ENCODE measurements around the gene RFC5. TPM values are rescaled to one million over a fixed set of nuclear protein-coding genes. Genes with fewer than 3 reads are reported as not detected.

Gene RFC5
- total and polyA plus RNA-seq, 10 of the 15 experiments (the other 5 are each of a cell fraction or from before 2014, with no cell fraction given): 30.9 to 73.3 (median 53.5) TPM

DNA sequence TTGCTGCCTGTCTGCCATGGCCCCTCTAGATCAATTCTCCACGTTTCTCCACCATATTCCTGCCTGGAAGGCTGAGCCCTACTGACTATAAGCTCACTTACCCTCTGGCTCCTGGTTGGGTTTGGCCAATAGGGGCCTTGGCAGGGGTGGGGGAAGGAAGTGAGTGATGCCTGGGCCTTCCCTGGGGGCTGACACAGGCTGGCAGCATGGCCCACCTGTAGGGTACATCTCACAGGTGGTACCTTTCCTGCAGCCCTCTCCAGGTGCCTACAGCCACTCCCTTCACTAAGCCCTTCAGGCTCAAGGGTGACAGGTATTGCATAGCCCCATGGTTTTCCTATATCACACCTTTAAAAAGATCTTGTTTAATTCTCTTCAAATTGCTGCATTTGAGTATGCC is 3.5 kb downstream of the RFC5 start:
- 0 out of 2 replicates have a peak, but pooled peaks cover 3% of the 10 kb centered on the region for H3K4me1 ChIP-seq (ENCODE audit: control insufficient read depth, insufficient read depth, low read length)
- ChIA-PET POLR2A (interaction anchor here (0.8 kb wide), 1 partner anchor 15 kb away, joined by 5 read pairs; no protein-coding TSS in a partner anchor), SMC1A (ENCODE audit: uncharacterized antibody, unreplicated experiment) (interaction anchor here (0.6 to 2.2 kb wide), 4 partner anchors 14 to 145 kb away, joined by 3 to 9 read pairs (median 4); no protein-coding TSS in a partner anchor), CTCF (interaction anchor here (0.8 to 2.0 kb wide), 2 partner anchors 15 to 145 kb away, joined by 3 to 4 read pairs; no protein-coding TSS in a partner anchor), RAD21 (ENCODE audit: unreplicated experiment) (no interaction called here)
- ATAC-seq (no peak), FAIRE-seq (no peak), DNase-seq (ENCODE audit: low read depth, low spot score) (no peak)
- in situ Hi-C loops (cut with MboI): no loop called here
- peaks cover 10 to 14% of the 10 kb centered on the region in 2 experiments for H3K36me3 ChIP-seq (ENCODE audit: control insufficient read depth in 2 of 2, insufficient read depth in 2 of 2, low read length in 1 of 2)
- H3K9ac ChIP-seq (ENCODE audit: control insufficient read depth, insufficient read depth, low read length): no peak overlapping the region
- H2AFZ ChIP-seq (ENCODE audit: control insufficient read depth, low read depth, low read length): no peak overlapping the region
- no peaks in the 10 kb centered on the region for H3K27me3 ChIP-seq (replicated peaks in 1 of 2; ENCODE audit: control insufficient read depth in 2 of 2, insufficient read depth in 2 of 2, low read length in 1 of 2)
- WGBS (ENCODE audit: insufficient coverage, insufficient replicate concordance, low lambda C conversion rate, missing lambda C conversion rate): 100% methylated on average over 1 of the region's 1 CpG
- no peak overlapping the region for H3K27ac ChIP-seq (ENCODE audit: control insufficient read depth, insufficient read depth)
- no peak overlapping the region for H3K4me2 ChIP-seq (ENCODE audit: control insufficient read depth, insufficient read depth)
- no peaks in the 10 kb centered on the region for H3K9me3 ChIP-seq (replicated peaks; ENCODE audit: control insufficient read depth, insufficient read depth, low read length)
- H3K4me3 ChIP-seq: no peak overlapping the region
- no peaks in the 10 kb centered on the region for H4K20me1 ChIP-seq (ENCODE audit: control insufficient read depth, insufficient read depth)
- intact Hi-C loops (cut with micrococcal nuclease; ENCODE audit: unreplicated experiment): loop anchor here (1.0 kb wide), 1 partner anchor 35 kb away; no protein-coding TSS in a partner anchor
- BruUV-seq (replicated peaks): no TSS peak
- peaks cover 18% of the 10 kb centered on the region for H3K79me2 ChIP-seq (ENCODE audit: control insufficient read depth, insufficient read depth, low read length)
- no peak for TF ChIP-seq RUNX3 (IDR thresholded peaks at IDR 0.05; ENCODE audit: low read length)
- TF ChIP-seq, protein P1, sequence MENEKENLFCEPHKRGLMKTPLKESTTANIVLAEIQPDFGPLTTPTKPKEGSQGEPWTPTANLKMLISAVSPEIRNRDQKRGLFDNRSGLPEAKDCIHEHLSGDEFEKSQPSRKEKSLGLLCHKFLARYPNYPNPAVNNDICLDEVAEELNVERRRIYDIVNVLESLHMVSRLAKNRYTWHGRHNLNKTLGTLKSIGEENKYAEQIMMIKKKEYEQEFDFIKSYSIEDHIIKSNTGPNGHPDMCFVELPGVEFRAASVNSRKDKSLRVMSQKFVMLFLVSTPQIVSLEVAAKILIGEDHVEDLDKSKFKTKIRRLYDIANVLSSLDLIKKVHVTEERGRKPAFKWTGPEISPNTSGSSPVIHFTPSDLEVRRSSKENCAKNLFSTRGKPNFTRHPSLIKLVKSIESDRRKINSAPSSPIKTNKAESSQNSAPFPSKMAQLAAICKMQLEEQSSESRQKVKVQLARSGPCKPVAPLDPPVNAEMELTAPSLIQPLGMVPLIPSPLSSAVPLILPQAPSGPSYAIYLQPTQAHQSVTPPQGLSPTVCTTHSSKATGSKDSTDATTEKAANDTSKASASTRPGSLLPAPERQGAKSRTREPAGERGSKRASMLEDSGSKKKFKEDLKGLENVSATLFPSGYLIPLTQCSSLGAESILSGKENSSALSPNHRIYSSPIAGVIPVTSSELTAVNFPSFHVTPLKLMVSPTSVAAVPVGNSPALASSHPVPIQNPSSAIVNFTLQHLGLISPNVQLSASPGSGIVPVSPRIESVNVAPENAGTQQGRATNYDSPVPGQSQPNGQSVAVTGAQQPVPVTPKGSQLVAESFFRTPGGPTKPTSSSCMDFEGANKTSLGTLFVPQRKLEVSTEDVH (IDR thresholded peaks at IDR 0.05; ENCODE audit: low read depth, partially characterized antibody): no peak
- TF ChIP-seq MTA2 (IDR thresholded peaks at IDR 0.05; ENCODE audit: low read depth): no peak
- no peak for TF ChIP-seq NFYA (IDR thresholded peaks at IDR 0.05; ENCODE audit: borderline replicate concordance, low read depth, low read length)
- no peak for TF ChIP-seq YY1 (IDR thresholded peaks at IDR 0.05; ENCODE audit: low read depth, low read length)
- no peak for TF ChIP-seq SIN3A (IDR thresholded peaks at IDR 0.05; ENCODE audit: low read depth, low read length)
- no peak for TF ChIP-seq NR2F1 (conservative IDR thresholded peaks at IDR 0.05)
- no peak for TF ChIP-seq KAT2A (conservative IDR thresholded peaks at IDR 0.05; ENCODE audit: control insufficient read depth, low read depth, low read length)
- TF ChIP-seq, protein P2, sequence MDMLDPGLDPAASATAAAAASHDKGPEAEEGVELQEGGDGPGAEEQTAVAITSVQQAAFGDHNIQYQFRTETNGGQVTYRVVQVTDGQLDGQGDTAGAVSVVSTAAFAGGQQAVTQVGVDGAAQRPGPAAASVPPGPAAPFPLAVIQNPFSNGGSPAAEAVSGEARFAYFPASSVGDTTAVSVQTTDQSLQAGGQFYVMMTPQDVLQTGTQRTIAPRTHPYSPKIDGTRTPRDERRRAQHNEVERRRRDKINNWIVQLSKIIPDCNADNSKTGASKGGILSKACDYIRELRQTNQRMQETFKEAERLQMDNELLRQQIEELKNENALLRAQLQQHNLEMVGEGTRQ (IDR thresholded peaks at IDR 0.05; ENCODE audit: borderline replicate concordance, low read depth, low read length): no peak
- TF ChIP-seq JUNB (IDR thresholded peaks at IDR 0.05): no peak
- TF ChIP-seq, protein P3, sequence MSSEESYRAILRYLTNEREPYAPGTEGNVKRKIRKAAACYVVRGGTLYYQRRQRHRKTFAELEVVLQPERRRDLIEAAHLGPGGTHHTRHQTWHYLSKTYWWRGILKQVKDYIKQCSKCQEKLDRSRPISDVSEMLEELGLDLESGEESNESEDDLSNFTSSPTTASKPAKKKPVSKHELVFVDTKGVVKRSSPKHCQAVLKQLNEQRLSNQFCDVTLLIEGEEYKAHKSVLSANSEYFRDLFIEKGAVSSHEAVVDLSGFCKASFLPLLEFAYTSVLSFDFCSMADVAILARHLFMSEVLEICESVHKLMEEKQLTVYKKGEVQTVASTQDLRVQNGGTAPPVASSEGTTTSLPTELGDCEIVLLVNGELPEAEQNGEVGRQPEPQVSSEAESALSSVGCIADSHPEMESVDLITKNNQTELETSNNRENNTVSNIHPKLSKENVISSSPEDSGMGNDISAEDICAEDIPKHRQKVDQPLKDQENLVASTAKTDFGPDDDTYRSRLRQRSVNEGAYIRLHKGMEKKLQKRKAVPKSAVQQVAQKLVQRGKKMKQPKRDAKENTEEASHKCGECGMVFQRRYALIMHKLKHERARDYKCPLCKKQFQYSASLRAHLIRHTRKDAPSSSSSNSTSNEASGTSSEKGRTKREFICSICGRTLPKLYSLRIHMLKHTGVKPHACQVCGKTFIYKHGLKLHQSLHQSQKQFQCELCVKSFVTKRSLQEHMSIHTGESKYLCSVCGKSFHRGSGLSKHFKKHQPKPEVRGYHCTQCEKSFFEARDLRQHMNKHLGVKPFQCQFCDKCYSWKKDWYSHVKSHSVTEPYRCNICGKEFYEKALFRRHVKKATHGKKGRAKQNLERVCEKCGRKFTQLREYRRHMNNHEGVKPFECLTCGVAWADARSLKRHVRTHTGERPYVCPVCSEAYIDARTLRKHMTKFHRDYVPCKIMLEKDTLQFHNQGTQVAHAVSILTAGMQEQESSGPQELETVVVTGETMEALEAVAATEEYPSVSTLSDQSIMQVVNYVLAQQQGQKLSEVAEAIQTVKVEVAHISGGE (CRISPR knock-in tag; IDR thresholded peaks at IDR 0.05): no peak
- TF ChIP-seq SMARCA5 (IDR thresholded peaks at IDR 0.05): no peak
- TF ChIP-seq, protein P4, sequence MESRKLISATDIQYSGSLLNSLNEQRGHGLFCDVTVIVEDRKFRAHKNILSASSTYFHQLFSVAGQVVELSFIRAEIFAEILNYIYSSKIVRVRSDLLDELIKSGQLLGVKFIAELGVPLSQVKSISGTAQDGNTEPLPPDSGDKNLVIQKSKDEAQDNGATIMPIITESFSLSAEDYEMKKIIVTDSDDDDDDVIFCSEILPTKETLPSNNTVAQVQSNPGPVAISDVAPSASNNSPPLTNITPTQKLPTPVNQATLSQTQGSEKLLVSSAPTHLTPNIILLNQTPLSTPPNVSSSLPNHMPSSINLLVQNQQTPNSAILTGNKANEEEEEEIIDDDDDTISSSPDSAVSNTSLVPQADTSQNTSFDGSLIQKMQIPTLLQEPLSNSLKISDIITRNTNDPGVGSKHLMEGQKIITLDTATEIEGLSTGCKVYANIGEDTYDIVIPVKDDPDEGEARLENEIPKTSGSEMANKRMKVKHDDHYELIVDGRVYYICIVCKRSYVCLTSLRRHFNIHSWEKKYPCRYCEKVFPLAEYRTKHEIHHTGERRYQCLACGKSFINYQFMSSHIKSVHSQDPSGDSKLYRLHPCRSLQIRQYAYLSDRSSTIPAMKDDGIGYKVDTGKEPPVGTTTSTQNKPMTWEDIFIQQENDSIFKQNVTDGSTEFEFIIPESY (IDR thresholded peaks at IDR 0.05): no peak

Data from GM12878 (cell line).